CD4-positive, alpha-beta T cell treated with Interferon gamma for 1 hour (primary cell): ENCODE data around the gene FMO5.
"Not testable (repeated sequence)": the region's sequence is repeated elsewhere in the genome, so short reads cannot be mapped to it uniquely, and the experiment has no call there.

Experiments
- DNase-seq: peaks from one replicate; pipeline ENCODE4 v3.0.0-alpha.2; 2020

The FMO5 gene

GRCh38 chr1:147225193-147225730 lies at the start of gene FMO5:
Gene FMO5, minus strand, starts transcription at chr1:147225339. Its CDS starts 310 bp downstream, at chr1:147225029.
- peak; percentile 42 for DNase-seq

- DNase-seq: no peak
Measured at GRCh38 chr1:147273409-147274336, 48.5 kb upstream of the FMO5 start.

- no peak for DNase-seq
Measured at GRCh38 chr1:147272042-147272441, 46.9 kb upstream of the FMO5 start.

DNA sequence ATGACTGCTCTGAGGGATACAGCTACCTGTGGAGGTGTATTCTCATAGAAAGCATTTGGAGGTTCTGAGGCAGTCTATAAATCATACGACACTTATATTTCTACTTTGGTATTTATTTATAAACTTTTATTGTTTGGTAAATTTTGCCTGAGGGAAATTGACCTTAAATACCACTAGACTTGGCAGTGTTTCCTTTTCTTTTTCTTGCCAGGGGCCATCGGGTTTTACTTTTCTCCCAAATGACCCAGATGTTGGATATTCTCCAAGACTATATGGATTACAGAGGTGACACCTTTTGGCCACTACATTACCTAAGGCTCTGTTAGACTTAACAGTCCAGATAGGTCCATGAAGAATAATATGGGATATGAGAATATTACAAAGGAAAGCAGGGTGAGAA lies 45.6 kb upstream of the FMO5 start:
- DNase-seq: no peak

- DNase-seq: no peak
Measured at GRCh38 chr1:147267711-147268110, 42.6 kb upstream of the FMO5 start.

DNA sequence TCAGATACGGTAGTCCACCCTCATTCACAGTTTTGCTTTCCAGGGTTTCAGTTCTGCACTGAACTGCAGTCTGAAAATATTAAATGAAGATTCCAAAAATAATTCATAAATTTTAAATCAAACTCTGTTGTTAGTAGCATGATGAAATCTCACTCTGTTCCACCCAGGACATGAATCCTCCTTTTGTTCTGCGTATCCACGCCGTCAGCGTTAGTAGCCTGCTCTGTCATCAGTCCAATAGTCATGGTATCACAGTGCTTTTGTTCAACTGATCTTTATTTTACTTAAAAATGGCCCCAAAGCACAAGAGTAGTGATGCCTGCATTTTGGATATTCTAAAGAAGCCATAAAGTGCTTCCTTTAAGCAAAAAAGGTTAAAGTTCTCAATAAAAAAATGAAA lies 41.2 kb upstream of the FMO5 start:
- no peak for DNase-seq

DNA sequence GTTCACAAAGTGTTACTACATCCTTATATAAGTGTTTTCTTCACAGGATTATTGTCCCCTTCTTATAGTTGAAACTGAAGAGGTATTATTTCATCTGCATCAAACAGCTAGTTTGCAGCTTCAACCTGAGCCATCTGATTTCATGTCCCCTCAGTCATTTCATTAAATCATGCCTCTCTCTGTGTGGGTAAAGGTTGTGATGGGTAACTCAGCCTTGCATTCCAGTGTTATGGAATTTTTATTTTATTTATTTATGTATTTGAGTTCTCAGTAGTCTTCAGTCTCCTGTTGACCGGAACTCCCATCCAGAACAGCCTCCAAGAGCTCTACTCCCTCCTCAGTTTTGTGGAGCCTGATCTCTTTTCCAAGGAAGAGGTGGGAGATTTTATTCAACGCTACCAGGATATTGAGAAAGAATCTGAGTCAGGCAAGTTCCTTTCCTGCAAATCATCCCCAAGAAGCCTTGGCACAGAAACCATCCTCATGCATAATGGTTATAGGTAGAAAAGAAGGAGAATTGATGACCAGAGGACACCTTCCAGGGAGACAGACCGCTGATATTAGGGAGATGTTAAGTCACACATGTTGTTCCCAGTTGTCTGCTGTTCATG lies 39.1 kb upstream of the FMO5 start:
- no peak for DNase-seq

GRCh38 chr1:147260956-147261355 lies 35.8 kb upstream of the FMO5 start:
- no peak for DNase-seq

- DNase-seq: no peak
Measured at GRCh38 chr1:147252540-147252939, 27.4 kb upstream of the FMO5 start.

DNA sequence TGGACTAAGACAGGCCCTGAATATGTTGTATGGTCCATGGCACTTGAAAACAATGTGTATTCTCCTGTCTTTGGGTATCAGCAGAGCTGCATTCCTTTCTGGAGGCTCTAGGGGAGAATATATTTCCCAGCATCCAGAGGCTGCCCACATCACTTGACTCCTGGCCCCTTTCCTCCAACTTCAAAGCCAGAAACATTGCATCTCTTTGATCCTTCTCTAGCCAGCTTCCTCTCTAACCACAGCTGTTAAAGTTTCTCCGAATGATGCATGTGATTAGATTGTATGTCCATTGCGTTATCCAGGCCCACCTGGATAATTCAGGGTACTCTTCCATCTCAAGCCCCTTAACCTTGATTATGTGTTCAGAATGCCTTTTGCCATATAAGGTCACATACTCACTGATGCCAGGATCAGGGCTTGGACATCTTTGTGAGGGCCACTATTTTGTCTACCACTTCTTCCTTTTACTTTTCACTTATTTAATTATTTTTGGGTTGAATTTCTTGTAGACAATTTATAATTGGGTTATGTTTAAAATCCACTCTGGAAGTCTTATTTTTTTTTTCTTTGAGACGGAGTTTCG lies 22.6 kb upstream of the FMO5 start:
- DNase-seq: no peak

DNA sequence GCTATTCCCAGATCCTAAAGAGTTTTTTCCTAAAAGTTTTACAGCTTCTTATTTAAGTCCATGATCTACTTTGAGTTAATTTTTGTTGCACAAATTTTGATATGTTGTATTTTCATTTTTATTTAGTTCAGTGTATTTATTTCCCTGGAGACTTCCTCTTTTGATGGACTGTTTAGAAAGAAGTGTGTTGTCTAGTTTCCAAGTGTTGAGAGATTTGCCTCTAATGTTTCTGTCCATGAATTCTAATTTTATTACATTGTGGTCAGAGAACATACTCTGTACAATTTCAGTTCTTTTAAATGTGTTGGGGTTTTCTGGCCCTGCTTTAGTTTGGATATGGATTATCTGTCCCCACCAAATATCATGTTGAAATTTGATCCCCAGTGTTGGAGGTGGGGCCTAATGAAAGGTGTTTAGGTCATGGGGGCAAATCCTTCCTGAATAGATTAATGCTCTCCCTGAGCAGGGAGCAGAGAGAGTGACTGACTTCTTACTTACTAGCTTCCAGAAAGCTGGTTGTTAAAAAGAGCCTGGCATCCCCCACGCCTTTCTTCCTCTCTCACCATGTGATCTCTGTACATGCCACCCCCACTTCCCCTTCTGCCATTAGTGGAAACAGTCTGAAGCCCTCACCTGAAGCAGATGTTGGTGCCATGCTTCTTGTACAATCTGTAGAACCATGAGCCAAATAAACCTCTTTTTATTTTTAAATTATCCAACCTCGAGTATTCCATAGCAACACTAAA lies 21.9 kb upstream of the FMO5 start:
- DNase-seq: no peak

GRCh38 chr1:147246044-147246690 lies 21.0 kb upstream of the FMO5 start:
- no peak for DNase-seq

- no peak for DNase-seq
Measured at GRCh38 chr1:147245586-147246021, 20.5 kb upstream of the FMO5 start.

GRCh38 chr1:147245129-147245528 lies 20.0 kb upstream of the FMO5 start:
- no peak for DNase-seq

GRCh38 chr1:147243841-147244240 lies 18.7 kb upstream of the FMO5 start:
- no peak for DNase-seq

DNA sequence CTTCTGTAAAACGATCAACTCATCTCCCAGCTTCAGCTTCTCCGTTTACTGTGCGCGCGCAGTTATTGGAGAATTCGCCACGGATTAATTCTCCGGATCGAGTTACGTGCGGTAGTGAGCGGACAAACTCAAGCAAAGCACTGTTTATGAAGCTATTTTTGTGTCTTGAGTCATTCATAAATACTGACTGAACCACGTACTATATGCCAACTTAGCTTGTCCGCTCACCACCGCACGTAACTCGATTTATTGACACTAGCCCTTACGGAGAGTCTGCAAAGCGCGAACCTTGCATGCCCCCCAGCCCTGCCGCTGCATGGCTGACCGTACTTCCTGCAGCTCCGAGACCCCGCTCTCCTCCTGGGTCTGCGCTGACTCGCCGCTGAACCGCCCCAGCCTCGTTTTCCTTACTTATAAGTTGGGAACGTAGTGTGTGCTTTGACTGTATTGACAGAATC lies 18.1 kb upstream of the FMO5 start:
- DNase-seq: no peak

DNA sequence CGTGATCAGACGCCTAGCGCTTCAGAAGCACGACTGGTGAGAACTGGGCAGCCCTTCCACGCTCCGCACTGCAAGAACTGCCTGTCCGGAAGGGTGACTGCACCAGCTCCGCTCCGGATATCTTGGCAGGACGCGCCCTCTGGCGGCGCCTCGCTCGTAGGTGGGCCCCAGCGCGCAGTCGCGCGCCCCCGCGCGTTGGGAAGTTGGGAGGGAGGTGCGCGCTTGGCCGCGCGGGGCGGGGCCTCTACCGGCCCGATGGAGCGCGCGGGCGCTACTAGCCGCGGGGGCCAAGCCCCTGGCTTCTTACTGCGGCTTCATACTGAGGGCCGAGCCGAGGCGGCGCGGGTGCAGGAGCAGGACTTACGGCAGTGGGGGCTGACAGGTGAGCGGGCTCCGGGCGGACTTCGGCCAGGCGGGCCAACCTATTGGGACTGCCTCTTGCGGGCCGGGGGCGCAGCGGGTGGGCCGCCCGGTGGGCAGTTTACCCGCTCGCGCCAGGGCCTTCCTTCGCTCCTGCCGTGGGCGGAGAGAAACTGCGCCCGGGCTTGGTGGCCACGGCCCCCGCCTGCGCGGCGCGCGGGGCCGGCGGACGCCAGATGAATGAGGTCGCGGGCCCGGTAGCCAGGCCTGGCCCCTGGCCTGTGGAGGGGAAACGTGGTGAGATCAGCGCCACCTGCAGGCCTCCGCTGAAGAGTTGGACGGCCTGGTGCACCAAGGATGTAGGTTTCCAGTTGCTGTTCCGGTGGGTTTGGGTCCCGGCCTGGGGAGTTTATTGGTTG lies 17.5 kb upstream of the FMO5 start, which contains the start of gene CHD1L:
Gene CHD1L (plus strand): TSS at position 236 of the 779 bp plus-strand sequence. CDS start 20 bp downstream, at position 256.
- DNase-seq: peak; percentile 92

- no peak for DNase-seq
Measured at GRCh38 chr1:147241934-147242448, 16.9 kb upstream of the FMO5 start.

GRCh38 chr1:147240131-147240721 lies 15.1 kb upstream of the FMO5 start:
- not testable (repeated sequence) for DNase-seq
